GM21367 (cell line): ENCODE measurements around the gene TREH.

Source experiments
- ATAC-seq: cut with Tn5 transposase; IDR thresholded peaks from one replicate; pipeline ENCODE4 v1.9.1; 2021; ENCODE audit not compliant: unreplicated experiment

The TREH gene

DNA sequence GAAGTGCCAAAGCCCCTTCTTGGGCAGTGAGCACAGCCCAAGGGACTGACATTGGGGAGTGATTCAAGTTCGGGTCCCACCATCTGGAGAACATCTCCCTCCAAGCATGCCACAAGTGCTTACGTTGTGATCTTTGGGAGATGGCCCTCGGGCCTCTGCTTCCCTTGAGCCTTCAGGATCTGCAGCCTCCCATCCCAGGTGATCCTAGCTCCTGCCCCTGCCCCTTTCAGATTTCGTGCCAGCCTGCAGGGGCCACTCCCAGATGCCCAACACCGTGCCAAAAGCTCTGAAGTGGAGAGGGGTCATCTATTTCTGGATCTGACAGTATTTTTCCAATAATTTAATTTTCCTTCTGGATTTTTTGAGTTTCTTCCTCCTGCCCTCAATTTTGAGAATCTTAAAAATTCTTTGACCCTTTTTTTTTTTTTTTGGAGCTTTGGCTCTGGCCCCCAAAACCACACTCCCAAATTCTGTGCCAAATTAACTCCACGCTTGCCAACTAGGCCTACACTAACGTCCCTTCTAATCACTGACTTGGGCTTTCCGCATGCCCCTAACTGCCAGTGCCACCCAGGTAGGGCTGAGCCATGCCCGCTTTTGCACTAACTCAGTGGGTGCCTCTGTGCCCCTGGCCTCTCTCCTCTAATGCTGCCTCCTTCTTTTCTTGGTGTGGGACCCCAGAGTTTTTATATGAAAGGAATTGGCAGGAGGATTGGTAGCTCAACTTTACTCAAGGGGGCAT is 46.7 kb downstream of the TREH start:
- ATAC-seq: no peak

DNA sequence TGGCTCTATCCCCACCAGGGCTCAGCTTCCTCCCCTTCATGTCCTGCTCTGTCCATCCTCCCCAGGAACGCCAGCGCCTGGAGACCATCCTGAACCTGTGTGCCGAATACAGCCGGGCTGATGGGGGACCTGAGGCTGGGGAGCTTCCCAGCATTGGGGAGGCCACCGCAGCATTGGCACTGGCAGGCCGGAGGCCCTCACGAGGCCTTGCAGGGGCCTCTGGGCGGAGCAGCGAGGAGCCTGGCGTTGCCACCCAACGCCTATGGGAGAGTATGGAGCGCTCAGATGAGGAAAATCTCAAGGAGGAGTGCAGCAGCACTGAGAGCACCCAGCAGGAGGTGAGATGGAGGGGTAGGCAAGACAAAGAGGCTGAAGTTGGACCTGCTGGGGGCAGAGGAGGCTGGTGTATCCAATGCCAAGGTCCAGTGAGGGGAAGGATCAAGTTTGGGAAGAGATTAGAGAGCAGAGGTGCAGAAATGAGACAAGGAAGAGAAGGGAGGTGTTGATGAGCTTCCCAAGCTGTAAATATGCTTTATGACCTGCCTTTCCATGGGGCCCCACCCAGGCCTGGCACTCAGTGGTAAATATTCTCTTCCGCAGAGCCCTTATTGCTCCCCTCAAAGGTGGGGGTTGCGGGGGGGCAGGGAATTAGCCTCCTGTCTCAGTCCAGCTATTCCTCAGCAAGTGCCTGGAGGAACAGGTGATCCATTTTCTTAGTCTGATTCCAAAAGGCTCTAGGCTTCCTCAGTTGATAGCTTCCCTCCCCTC is 48.1 kb downstream of the TREH start:
- no peak for ATAC-seq

- ATAC-seq: no peak
Measured at GRCh38 chr11:118629761-118630661, 49.4 kb downstream of the TREH start.

GRCh38 chr11:118628861-118629549 is 50.4 kb downstream of the TREH start:
- ATAC-seq: no peak

DNA sequence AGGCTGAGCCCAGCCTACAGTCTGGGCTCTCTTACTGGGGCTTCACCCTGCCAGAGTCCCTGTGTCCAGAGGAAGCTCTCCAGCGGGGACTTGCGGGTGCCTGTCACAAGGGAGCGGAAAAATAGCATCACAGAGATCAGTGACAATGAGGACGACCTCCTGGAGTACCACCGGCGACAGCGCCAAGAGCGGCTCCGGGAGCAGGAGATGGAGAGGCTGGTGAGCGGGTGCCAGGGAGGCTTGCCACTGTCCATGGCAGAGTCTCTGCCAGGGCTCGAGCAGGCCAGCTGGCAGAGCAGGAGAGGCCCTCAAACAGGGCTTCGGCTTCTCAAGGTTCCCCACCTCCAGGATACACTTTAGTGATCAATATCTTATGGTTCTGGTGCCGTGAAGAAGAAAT is 51.0 kb downstream of the TREH start:
- ATAC-seq: no peak

GRCh38 chr11:118628031-118628430 is 51.4 kb downstream of the TREH start:
- ATAC-seq: no peak

GRCh38 chr11:118627566-118627965 is 51.9 kb downstream of the TREH start:
- no peak for ATAC-seq

- no peak for ATAC-seq
Measured at GRCh38 chr11:118625976-118626375, 53.5 kb downstream of the TREH start.

- no peak for ATAC-seq
Measured at GRCh38 chr11:118625036-118625690, 54.3 kb downstream of the TREH start.

GRCh38 chr11:118623269-118623655 is 56.2 kb downstream of the TREH start:
- no peak for ATAC-seq

DNA sequence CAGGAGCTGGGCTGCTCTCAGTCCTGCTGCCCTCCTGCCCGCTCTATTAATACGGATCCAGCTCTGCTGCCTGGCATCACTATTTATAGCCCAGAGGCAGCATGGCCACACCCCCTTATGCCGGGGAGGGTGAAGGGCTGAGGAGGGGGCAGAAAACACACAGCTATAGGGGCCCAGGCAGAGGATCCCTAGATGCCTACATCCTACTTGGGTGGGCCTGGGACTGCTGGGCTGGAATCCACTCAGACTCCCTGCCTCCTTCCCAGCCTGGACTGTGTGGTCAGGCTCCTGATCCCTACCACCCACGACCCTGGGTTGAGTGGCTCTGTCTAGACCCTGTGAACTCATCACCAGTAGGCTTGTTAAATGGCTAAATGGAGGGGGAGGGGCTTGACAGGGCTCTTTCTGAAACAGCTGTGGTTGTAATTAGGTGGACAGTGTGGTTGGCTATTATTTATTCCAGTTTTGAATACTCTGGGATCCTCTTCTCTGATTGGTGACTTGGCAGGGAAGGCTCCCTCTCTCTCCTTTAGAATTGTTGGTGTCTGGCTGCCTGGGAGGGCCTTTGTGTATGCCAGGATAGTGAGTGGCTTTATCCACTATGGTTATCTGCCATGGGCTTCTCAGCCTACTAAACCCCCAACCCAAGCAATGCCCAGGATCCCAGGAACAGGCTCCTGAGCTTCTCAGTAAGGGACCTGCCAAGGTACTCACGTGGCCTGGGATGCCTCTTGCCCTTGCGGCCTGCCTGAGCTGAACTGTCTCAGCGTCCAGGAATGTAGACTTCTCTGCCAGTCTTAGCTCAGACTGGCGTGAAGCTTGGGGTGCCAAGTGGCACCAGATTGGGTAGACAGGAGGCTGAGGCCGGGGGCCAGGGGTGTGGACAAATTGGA is 56.8 kb downstream of the TREH start:
- no peak for ATAC-seq

GRCh38 chr11:118621784-118622375 is 57.6 kb downstream of the TREH start:
- no peak for ATAC-seq

GRCh38 chr11:118621071-118621783 is 58.2 kb downstream of the TREH start:
- no peak for ATAC-seq

DNA sequence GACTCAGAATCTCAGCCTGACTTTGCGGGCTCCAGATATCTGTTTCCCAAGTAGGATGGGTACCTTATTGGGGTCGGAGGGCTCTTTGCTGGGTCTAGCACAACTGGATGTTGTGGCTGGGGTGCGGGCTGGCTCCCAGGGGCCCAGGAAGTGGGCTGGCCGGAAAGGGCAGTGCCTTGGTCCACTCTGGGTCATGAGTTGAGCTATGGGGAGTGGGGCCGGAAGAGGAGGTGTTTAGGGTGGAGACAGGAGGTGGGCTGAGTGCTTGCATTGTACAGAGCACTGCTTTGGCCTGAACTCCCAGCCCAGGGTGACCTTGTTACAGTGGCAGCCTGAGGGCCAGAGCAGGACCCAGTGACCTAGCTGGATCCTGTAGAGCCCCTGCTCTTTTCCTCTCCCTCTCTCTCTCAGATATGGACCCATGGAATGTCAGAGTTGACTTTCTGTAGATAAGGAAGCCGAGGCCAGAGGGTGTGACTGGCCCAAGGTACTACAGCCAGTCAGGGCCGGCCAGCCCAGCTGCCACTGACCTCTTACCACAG is 58.9 kb downstream of the TREH start:
- no peak for ATAC-seq

- ATAC-seq: no peak
Measured at GRCh38 chr11:118619444-118620197, 59.8 kb downstream of the TREH start.

DNA sequence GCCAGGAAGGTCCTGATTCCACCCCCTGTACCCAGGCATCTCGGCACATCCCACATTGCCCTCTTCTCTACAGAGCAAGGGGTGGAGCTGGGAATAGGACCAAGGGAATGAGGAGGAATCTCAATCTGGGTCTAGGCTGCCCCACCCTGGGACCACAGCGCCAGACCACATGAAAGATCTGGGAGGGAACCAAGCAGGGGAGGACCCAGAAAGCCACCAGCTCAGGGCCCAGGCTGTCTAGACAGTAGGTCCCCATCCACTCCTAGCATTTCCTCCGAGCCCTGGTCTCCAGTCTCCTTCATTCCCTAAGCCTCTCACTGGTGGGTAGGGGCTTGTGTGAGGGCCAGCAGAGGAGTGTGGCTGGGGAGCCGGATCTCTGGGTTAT is 60.5 kb downstream of the TREH start:
- no peak for ATAC-seq
